Ureter (tissue), 1 donor: ENCODE data around the gene DLG2. TPM values are rescaled to one million over a fixed set of nuclear protein-coding genes. Genes with fewer than 3 reads are reported as not detected.
"Not testable (repeated sequence)": the region's sequence is repeated elsewhere in the genome, so short reads cannot be mapped to it uniquely, and the experiment has no call there.

Experiments
- DNase-seq: peaks from one replicate; pipeline ENCODE4 v3.0.0-alpha.2; 2020; ENCODE audit warnings: low spot score
- total RNA-seq: library from RNA; stranded (reverse); gene quantifications from one replicate; pipeline ENCODE4 v1.2.4, GENCODE V29; 2023
- donor health status: DM: yes; HTN: yes; CAD: no.

Gene DLG2
- total RNA-seq, 1 donor from 2014 or later: 19.5 TPM

DNA sequence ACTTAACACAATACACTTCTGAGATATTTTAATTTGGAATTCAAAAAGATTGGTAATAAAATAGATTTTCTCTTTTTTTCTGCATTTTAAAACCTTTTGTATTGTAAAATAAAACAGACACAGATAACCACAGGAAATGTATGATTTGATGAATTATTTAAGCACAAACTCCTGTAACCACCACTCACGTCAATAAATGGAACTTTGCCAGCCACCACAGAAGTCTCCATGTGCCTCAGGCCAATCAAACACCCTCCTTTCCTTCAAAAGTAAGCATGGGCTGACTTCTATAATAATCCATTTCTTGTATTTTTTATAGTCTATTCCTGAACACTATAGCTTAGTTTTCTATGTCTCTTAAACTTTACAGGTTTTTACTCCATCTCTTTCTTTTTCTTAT lies 721.7 kb downstream of the DLG2 start:
- DNase-seq: no peak

- DNase-seq: no peak
Observed at GRCh38 chr11:84902445-84902844, 724.7 kb downstream of the DLG2 start.

DNA sequence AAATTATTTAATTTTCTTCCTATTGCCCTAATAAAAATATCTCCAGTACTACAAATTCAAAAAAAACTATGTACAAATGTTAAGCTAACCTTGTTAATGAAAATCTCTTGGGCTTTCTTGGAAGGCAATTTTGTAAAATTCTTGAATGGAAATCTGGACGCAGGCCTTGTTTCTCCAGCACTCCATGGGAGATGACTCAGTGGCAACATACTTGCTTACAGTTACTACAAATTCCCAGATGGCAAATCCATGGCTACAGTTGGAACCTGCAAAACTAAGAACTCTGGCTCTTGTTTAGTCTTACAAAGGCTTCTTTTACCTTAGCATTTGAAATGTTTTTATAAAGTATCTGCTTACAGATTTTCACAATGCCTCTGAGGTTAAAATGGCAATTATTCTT lies 725.2 kb downstream of the DLG2 start:
- DNase-seq: no peak

GRCh38 chr11:84899740-84900139 lies 727.4 kb downstream of the DLG2 start:
- no peak for DNase-seq

- no peak for DNase-seq
Observed at GRCh38 chr11:84899134-84899533, 728.0 kb downstream of the DLG2 start.

GRCh38 chr11:84894666-84895065 lies 732.5 kb downstream of the DLG2 start:
- DNase-seq: no peak

GRCh38 chr11:84890676-84891075 lies 736.5 kb downstream of the DLG2 start:
- no peak for DNase-seq

DNA sequence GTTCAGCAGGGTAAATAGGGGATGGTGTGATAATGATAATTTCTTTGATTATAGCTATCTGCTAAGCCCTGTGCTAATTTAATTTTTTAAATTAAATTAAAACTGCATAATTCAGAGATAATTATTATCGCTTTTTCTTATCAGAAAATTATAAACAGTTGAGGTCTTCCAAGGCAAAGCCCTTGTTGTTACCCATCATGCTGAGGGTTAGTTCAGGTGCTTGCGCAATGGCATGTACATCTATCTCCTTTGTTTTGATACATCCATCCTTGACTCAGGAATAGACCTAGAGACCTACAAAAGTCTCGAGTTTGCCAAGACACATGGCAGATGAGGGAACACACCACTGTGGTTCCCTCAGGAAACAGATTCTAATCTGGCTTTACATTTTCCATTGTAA lies 737.6 kb downstream of the DLG2 start:
- DNase-seq: no peak

DNA sequence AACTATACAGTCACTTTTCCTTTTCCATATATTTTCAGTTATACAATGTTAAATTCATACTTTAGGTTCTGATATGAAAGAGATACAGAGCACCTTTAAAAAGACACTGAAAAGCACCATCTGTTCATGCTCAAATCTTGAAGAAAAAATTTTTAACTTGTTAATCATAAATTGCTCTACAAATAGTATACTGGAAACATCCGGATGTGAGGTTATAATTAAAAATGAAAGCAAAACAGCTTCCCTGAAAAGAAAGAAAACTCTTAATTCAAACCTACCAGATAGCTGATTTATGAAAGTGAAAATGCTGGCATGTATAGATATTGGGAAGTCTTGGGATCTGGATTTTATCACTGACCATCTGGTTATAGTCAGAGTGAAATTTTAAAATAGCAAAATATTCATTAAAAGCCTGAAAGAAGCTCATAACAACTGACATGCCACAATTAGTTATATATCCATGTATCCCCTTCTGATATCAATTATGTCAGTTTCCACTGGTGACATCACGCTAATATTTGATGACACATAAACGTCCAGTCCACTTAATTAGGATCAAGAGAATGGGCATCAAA lies 740.0 kb downstream of the DLG2 start:
- DNase-seq: no peak

GRCh38 chr11:84886344-84886743 lies 740.8 kb downstream of the DLG2 start:
- no peak for DNase-seq

DNA sequence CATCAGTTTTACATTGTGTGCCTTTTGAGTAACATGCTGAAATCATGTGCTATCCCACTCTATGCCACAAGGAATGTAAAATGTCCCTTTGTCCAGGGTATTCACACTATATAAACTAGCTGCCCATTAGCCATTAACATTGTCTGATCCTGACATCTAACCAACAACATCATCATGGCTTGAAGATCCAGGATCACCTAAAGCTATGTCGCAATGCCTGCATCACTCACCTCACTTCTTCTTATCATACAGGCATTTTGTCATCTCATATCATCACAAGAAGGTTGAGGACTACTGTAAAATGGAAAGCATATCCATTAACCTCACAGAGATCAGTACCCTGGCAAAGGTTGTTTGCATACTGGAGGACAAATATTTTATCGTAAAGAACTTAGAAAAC lies 742.3 kb downstream of the DLG2 start:
- no peak for DNase-seq

- DNase-seq: no peak
Observed at GRCh38 chr11:84882056-84882455, 745.1 kb downstream of the DLG2 start.

GRCh38 chr11:84871116-84871515 lies 756.0 kb downstream of the DLG2 start:
- DNase-seq: no peak

- no peak for DNase-seq
Observed at GRCh38 chr11:84870486-84870885, 756.7 kb downstream of the DLG2 start.

DNA sequence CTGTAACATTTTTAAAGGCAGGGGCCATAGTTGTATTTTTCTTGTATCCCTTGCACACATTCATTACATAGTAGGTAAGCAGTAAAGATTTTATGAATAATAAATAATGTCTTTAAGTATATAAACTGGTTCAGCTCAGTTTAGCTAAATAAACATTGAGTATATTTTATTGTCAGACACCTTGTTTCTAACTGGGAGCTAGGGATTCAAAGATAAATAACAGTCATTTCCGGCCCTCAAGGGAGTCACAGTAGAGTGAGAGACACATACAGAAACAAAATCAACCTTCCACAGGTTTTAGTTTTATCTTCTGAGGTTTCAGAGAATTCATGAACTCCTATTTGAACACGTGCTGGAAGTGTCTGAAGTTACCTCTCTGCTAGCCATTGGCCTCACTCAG lies 760.2 kb downstream of the DLG2 start:
- DNase-seq: no peak

DNA sequence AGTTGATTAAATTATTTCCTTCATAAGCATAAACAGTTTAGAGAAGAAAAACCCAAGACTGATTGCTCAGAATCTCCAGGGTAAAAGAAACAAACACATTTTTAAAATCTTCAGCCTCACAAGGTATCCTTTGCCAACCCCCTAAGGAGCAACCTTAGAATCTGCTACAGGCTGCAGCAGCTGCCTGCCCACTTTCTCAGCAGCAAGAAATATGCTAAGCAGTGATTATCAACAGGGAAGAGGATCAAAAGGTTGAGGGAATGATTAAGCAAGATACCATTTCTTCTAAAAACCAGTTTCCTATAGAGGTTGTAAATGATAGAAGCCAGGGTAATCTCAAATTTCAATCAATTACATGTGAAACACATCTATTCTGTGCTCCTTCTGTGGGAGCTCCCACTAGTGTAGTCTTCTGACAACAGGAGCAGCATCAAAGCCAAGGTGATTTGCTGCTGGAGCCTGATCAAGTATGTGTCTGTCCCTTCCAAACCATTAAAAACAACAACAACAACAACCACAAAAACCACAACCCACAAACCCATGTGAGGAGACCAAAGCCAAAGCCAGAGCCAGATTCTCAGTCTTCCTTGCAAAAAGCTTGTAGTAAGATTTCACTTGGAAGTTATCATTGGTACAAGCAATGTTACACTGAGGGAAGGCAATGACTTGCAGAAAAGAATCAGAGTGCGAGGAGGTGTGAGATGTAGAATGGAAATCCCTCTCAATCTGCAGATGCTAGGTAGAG lies 761.2 kb downstream of the DLG2 start:
- DNase-seq: no peak

GRCh38 chr11:84865257-84865656 lies 761.9 kb downstream of the DLG2 start:
- DNase-seq: no peak

- DNase-seq: no peak
Observed at GRCh38 chr11:84857746-84858145, 769.4 kb downstream of the DLG2 start.

DNA sequence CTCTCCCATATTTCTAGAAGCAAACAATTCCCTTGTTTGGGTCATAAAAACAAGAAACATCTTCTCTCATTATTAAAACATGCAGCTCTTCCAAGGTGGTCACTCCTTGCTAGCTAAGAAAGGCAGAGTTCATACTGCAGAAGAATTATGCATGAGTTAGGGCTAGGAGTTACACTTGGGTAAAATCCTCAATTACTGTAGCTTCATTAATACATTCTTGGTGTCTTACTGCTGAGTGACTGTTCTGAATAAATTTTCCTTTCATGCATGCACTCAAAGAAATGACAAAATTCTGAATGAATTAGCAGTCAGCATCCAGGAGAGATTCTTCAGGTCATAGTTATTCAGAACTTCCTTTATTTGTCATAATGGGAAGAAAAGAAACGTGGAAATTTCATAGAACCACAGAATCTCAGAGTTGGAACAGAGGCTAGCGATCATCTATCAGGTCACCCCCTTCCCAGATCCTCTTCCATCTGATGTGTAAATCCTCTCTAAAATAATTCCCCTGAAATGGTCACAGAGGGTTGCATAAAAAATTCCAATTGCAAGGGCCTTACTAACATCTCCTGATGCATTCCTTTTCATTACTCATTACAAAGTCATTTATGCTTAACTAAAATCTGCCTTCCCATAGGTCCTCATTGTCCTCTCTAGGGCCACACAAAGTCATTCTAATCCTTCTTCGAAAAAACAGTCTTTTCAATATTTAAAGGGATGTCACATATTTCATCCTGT lies 771.5 kb downstream of the DLG2 start:
- DNase-seq: no peak

DNA sequence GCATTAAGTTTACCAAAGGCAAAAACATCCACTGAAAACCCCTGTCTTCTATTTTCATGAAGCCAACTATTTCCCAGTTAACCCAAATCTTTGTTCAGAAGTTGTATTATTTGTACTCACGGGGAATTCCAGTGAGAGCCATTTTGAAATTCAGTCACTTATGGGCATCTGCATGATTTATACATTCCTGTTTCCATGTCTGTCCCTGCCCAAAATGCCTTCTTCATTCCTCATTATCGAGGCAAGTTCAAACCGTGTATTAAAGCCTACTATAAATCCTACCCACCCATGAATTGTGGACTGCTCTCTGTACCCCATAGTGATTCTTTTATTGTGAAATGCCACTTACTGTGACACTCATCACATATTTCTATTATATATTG lies 772.7 kb downstream of the DLG2 start:
- no peak for DNase-seq

GRCh38 chr11:84853841-84854497 lies 773.2 kb downstream of the DLG2 start:
- DNase-seq: no peak

- no peak for DNase-seq
Observed at GRCh38 chr11:84847842-84848241, 779.3 kb downstream of the DLG2 start.

GRCh38 chr11:84840201-84840600 lies 786.9 kb downstream of the DLG2 start:
- DNase-seq: not testable (repeated sequence)
